ENCODE measurements around the gene TMPRSS9.

Gene TMPRSS9

GRCh38 chr19:2323707-2324106 lies 36.4 kb upstream of the TMPRSS9 start:
- no peak for TF ChIP-seq CTCF (IDR thresholded peaks at IDR 0.05; ENCODE audit: low read depth, low read length, missing control alignments)
- in situ Hi-C loops (cut with HindIII; ENCODE audit: low sequenced_read_pairs) = loop anchor here (10.0 kb wide), 1 partner anchor 59 kb away; no protein-coding TSS in a partner anchor
- no peak for DNase-seq (ENCODE audit: low read depth)
- no peak overlapping the region for H3K4me3 ChIP-seq (ENCODE audit: low read depth, low read length)

GRCh38 chr19:2324220-2324948 lies 35.7 kb upstream of the TMPRSS9 start:
- no peak for TF ChIP-seq CTCF (IDR thresholded peaks at IDR 0.05; ENCODE audit: low read depth, low read length, missing control alignments)
- no peak overlapping the region for H3K4me3 ChIP-seq (ENCODE audit: low read depth, low read length)
- in situ Hi-C loops (cut with HindIII; ENCODE audit: low sequenced_read_pairs) = loop anchor here (10.0 kb wide), 1 partner anchor 60 kb away; no protein-coding TSS in a partner anchor
- no peak for DNase-seq (ENCODE audit: low read depth)

GRCh38 chr19:2325281-2326046 lies 34.6 kb upstream of the TMPRSS9 start:
- H3K4me3 ChIP-seq (ENCODE audit: low read depth, low read length) = no peak overlapping the region
- no peak for DNase-seq (ENCODE audit: low read depth)

GRCh38 chr19:2326699-2327360 lies 33.2 kb upstream of the TMPRSS9 start:
- no peak for TF ChIP-seq CTCF (IDR thresholded peaks at IDR 0.05; ENCODE audit: low read depth, low read length, missing control alignments)
- in situ Hi-C loops (cut with HindIII; ENCODE audit: low sequenced_read_pairs) = loop anchor here (5.0 to 10.0 kb wide), 2 partner anchors 62 to 90 kb away; partner anchors contain the start of genes PLEKHJ1 and SF3A2
- H3K4me3 ChIP-seq (ENCODE audit: low read depth, low read length) = peak overlapping the region; percentile 91
- DNase-seq (ENCODE audit: low read depth) = no peak

More at GRCh38 chr19:2325281-2326046, 34.6 kb upstream of the TMPRSS9 start:
- in situ Hi-C loops (cut with HindIII; ENCODE audit: low sequenced_read_pairs) = loop anchor here (5.0 to 10.0 kb wide), 2 partner anchors 61 to 88 kb away; partner anchors contain the start of genes PLEKHJ1 and SF3A2
- TF ChIP-seq CTCF (IDR thresholded peaks at IDR 0.05; ENCODE audit: low read depth, low read length, missing control alignments) = no peak

GRCh38 chr19:2327773-2328400 lies 32.2 kb upstream of the TMPRSS9 start:
- peak overlapping the region; percentile 91 for H3K4me3 ChIP-seq (ENCODE audit: low read depth, low read length)
- no peak for TF ChIP-seq CTCF (IDR thresholded peaks at IDR 0.05; ENCODE audit: low read depth, low read length, missing control alignments)
- in situ Hi-C loops (cut with HindIII; ENCODE audit: low sequenced_read_pairs) = loop anchor here (5.0 to 10.0 kb wide), 2 partner anchors 63 to 91 kb away; partner anchors contain the start of genes PLEKHJ1 and SF3A2
- DNase-seq (ENCODE audit: low read depth) = peak; percentile 43
